GM13976 (cell line): ENCODE measurements around the gene PKD1L1.

Source experiments
- DNase-seq: peaks from one replicate; pipeline ENCODE4 v3.0.0; 2012; ENCODE audit warnings: low spot score
- CTCF ChIP-seq: IDR thresholded peaks from 2 replicates; pipeline ENCODE4 v1.5.1; 2012; ENCODE audit warnings: borderline replicate concordance, mild to moderate bottlenecking; ENCODE audit not compliant: insufficient read depth; ENCODE audit errors: extremely low read depth, missing control alignments, control extremely low read depth
- in situ Hi-C: fragments of 300-500 bp; cut with MboI; formaldehyde crosslinking; loops from one replicate; pipeline ENCODE4 v1.12.0; 2022; ENCODE audit warnings: low sequenced_read_pairs, mixed read lengths, inconsistent platforms; ENCODE audit not compliant: unreplicated experiment

Gene PKD1L1

GRCh38 chr7:47970761-47971160 is 22.5 kb upstream of the PKD1L1 start:
- no peak for DNase-seq
- in situ Hi-C loops: no loop called here
- TF ChIP-seq CTCF: no peak

GRCh38 chr7:47968847-47969774 is 20.8 kb upstream of the PKD1L1 start:
- DNase-seq: peak; percentile 72
- in situ Hi-C loops: no loop called here
- peak; percentile 64 for TF ChIP-seq CTCF

GRCh38 chr7:47967708-47968107 is 19.4 kb upstream of the PKD1L1 start:
- in situ Hi-C loops: no loop called here
- TF ChIP-seq CTCF: no peak
- no peak for DNase-seq

- TF ChIP-seq CTCF: no peak
- in situ Hi-C loops: no loop called here
- DNase-seq: no peak
Measured at GRCh38 chr7:47967123-47967522, 18.9 kb upstream of the PKD1L1 start.

- no peak for DNase-seq
- in situ Hi-C loops: no loop called here
- TF ChIP-seq CTCF: no peak
Measured at GRCh38 chr7:47965456-47965855, 17.2 kb upstream of the PKD1L1 start.

GRCh38 chr7:47962262-47962661 is 14.0 kb upstream of the PKD1L1 start:
- DNase-seq: no peak
- in situ Hi-C loops: no loop called here
- no peak for TF ChIP-seq CTCF
